HepG2 (cell line): Measurements from ENCODE around the gene SORBS2. TPM values are rescaled to one million over a fixed set of nuclear protein-coding genes. Genes with fewer than 3 reads are reported as not detected.

Source experiments
- ADNP ChIP-seq: sonication (generic); formaldehyde crosslinking; IDR thresholded peaks from 2 replicates; pipeline ENCODE4 v1.4.0; 2020; ENCODE audit warnings: missing genetic modification reagents
- ATF7 ChIP-seq, 2 experiments: fragments of 450-650 bp in 1 of 2; sonication (generic) in 1 of 2; formaldehyde crosslinking in 1 of 2; IDR thresholded peaks; 2 replicates each; pipeline versions ENCODE4 v1.4.0 to v1.6.1; 2016 to 2020; ENCODE audit warnings: antibody characterized with exemption in 1 of 2, mild to moderate bottlenecking in 1 of 2, missing genetic modification reagents in 1 of 2
- BATF2 ChIP-seq: sonication (generic); formaldehyde crosslinking; IDR thresholded peaks from 2 replicates; pipeline ENCODE4 v1.8.0; 2022; ENCODE audit warnings: mild to moderate bottlenecking, missing genetic modification reagents, moderate library complexity
- BCL6 ChIP-seq: IDR thresholded peaks from 2 replicates; pipeline ENCODE4 v1.6.1; 2016; ENCODE audit warnings: missing genetic modification reagents, missing compliant biosample characterization
- DR1 ChIP-seq: sonication (generic); formaldehyde crosslinking; IDR thresholded peaks from 2 replicates; pipeline ENCODE4 v1.8.0; 2021; ENCODE audit warnings: mild to moderate bottlenecking, missing genetic modification reagents, inconsistent platforms
- ELF3 ChIP-seq: IDR thresholded peaks from 2 replicates; pipeline ENCODE4 v1.6.1; 2016; ENCODE audit warnings: missing genetic modification reagents, missing compliant biosample characterization
- ESRRA ChIP-seq: sonication (generic); formaldehyde crosslinking; IDR thresholded peaks from 2 replicates; pipeline ENCODE4 v1.5.1; 2020; ENCODE audit warnings: mild to moderate bottlenecking, low read depth, missing genetic modification reagents
- FOXA1 ChIP-seq, 2 experiments: fragments of 450-650 bp in 1 of 2; sonication (generic) in 1 of 2; formaldehyde crosslinking in 1 of 2; IDR thresholded peaks; 2 replicates each; pipeline versions ENCODE4 v1.4.0 to v1.6.1; 2016 to 2020; ENCODE audit warnings: missing genetic modification reagents in 1 of 2
- GATAD2A ChIP-seq: IDR thresholded peaks from 2 replicates; pipeline ENCODE4 v1.6.1; 2016
- MATR3 ChIP-seq: sonication (generic); formaldehyde crosslinking; IDR thresholded peaks from 2 replicates; pipeline ENCODE4 v1.4.0; 2020; ENCODE audit warnings: missing genetic modification reagents
- MNT ChIP-seq: fragments of 450-650 bp; IDR thresholded peaks from 2 replicates; pipeline ENCODE4 v1.6.1; 2016
- NFRKB ChIP-seq: fragments of 450-650 bp; IDR thresholded peaks from 2 replicates; pipeline ENCODE4 v1.6.1; 2017
- PRDM10 ChIP-seq: sonication (generic); formaldehyde crosslinking; IDR thresholded peaks from 2 replicates; pipeline ENCODE4 v1.4.0; 2020; ENCODE audit warnings: low read depth, missing genetic modification reagents
- PRMT3 ChIP-seq: sonication (generic); formaldehyde crosslinking; IDR thresholded peaks from 2 replicates; pipeline ENCODE4 v1.8.1; 2022; ENCODE audit warnings: low read depth, mild to moderate bottlenecking, moderate library complexity, missing genetic modification reagents, borderline replicate concordance
- SMAD9 ChIP-seq: sonication (generic); formaldehyde crosslinking; IDR thresholded peaks from 2 replicates; pipeline ENCODE4 v1.5.1; 2020; ENCODE audit warnings: mild to moderate bottlenecking, missing genetic modification reagents
- SMARCE1 ChIP-seq: fragments of 450-650 bp; IDR thresholded peaks from 2 replicates; pipeline ENCODE4 v1.6.1; 2017; ENCODE audit warnings: borderline replicate concordance
- TAF15 ChIP-seq: fragments of 200-400 bp; formaldehyde crosslinking; IDR thresholded peaks from one replicate; pipeline ENCODE4 v1.6.1; 2018; ENCODE audit warnings: mild to moderate bottlenecking, low read depth, low read length; ENCODE audit not compliant: poor library complexity, severe bottlenecking
- TRIM22 ChIP-seq: fragments of 450-650 bp; IDR thresholded peaks from 2 replicates; pipeline ENCODE4 v1.6.1; 2017
- TSC22D2 ChIP-seq: sonication (generic); formaldehyde crosslinking; IDR thresholded peaks from 2 replicates; pipeline ENCODE4 v1.5.1; 2020; ENCODE audit warnings: missing genetic modification reagents, mild to moderate bottlenecking, borderline replicate concordance
- ZKSCAN8 ChIP-seq: IDR thresholded peaks from 2 replicates; pipeline ENCODE4 v1.6.1; 2016; ENCODE audit warnings: borderline replicate concordance, missing genetic modification reagents, missing compliant biosample characterization
- ZNF264 ChIP-seq: sonication (generic); formaldehyde crosslinking; IDR thresholded peaks from 2 replicates; pipeline ENCODE4 v1.4.0; 2020; ENCODE audit warnings: missing genetic modification reagents
- ZNF607 ChIP-seq: sonication (generic); formaldehyde crosslinking; IDR thresholded peaks from 2 replicates; pipeline ENCODE4 v1.5.1; 2020; ENCODE audit warnings: missing genetic modification reagents, mild to moderate bottlenecking, borderline replicate concordance
- polyA plus RNA-seq, 8 experiments: library from polyadenylated mRNA; depleted of rRNA in 3 of 8; stranded (reverse) in 7 of 8; unstranded in 1 of 8; fragments of >200 nt; fragmentation: Illumina TruSeq in 4 of 8; extraction: Trizol in 4 of 8; gene quantifications; 2 replicates each; pipeline versions ENCODE4 v1.2.1 to v1.2.3, GENCODE V29; 2011 to 2016; ENCODE audit warnings: low read depth in 4 of 8, missing spikeins in 1 of 8, mixed read lengths in 1 of 8; ENCODE audit not compliant: insufficient read depth in 1 of 8
- total RNA-seq, 5 experiments: library from RNA; depleted of rRNA; stranded (reverse); fragments of >200 nt; fragmentation: Illumina TruSeq; extraction: Trizol; gene quantifications; 2 replicates each; pipeline ENCODE4 v1.2.3, GENCODE V29; 2016; ENCODE audit warnings: low read depth in 1 of 5

The SORBS2 gene
- total and polyA plus RNA-seq, 2 of the 13 experiments (the other 11 are each of a cell fraction or from before 2014, with no cell fraction given), result 25.0 to 80.5 TPM

- TF ChIP-seq TRIM22 (no peak), MATR3 (no peak), ZNF607 (CRISPR knock-in tag) (no peak), PRDM10 (CRISPR knock-in tag) (no peak), GATAD2A (CRISPR knock-in tag) (peak; percentile 89), TSC22D2 (no peak), SMARCE1 (no peak), ZNF264 (CRISPR knock-in tag) (peak; percentile 73; the same call in 1 of the 2 replicates), ELF3 (peak; percentile 58), PRMT3 (CRISPR knock-in tag) (no peak), ADNP (CRISPR knock-in tag) (no peak), ATF7 (IDR thresholded peaks at IDR 0.05) (no peak), ATF7 (CRISPR knock-in tag; IDR thresholded peaks at IDR 0.05) (no peak), ZKSCAN8 (CRISPR knock-in tag) (peak; percentile 52; the same call in 1 of the 2 replicates), DR1 (no peak), BATF2 (CRISPR knock-in tag) (no peak), NFRKB (no peak), BCL6 (CRISPR knock-in tag) (peak; percentile 84), MNT (no peak), FOXA1 (IDR thresholded peaks at IDR 0.05) (no peak), FOXA1 (CRISPR knock-in tag; IDR thresholded peaks at IDR 0.05) (peak; percentile 74), TAF15 (no peak), ESRRA (CRISPR knock-in tag) (no peak), SMAD9 (no peak)
Measured at GRCh38 chr4:185774131-185774653, 37.8 kb downstream of the SORBS2 start (continued).
